HG03064 (cell line): Measurements from ENCODE around the gene KIF11.
"Not testable (repeated sequence)": the region's sequence is repeated elsewhere in the genome, so short reads cannot be mapped to it uniquely, and the experiment has no call there.

ENCODE experiments used
- ATAC-seq: cut with Tn5 transposase; IDR thresholded peaks from one replicate; pipeline ENCODE4 v1.9.1; 2021; ENCODE audit warnings: low read depth; ENCODE audit not compliant: unreplicated experiment

The KIF11 gene

GRCh38 chr10:92590623-92591549 lies 2.0 kb upstream of the KIF11 start:
- ATAC-seq, result peak; percentile 3

- ATAC-seq, result peak; percentile 75
Measured at GRCh38 chr10:92591550-92592022, 1.3 kb upstream of the KIF11 start.

GRCh38 chr10:92593619-92594588 lies 974 bp downstream of the KIF11 start:
- no peak for ATAC-seq

GRCh38 chr10:92595505-92595904 lies 2.6 kb downstream of the KIF11 start:
- ATAC-seq, result no peak

GRCh38 chr10:92598321-92598720 lies 5.4 kb downstream of the KIF11 start:
- no peak for ATAC-seq

GRCh38 chr10:92604841-92605240 lies 11.9 kb downstream of the KIF11 start:
- ATAC-seq, result no peak

GRCh38 chr10:92615515-92615914 lies 22.6 kb downstream of the KIF11 start:
- no peak for ATAC-seq

GRCh38 chr10:92619368-92619767 lies 26.4 kb downstream of the KIF11 start:
- ATAC-seq, result no peak

- ATAC-seq, result no peak
Measured at GRCh38 chr10:92627845-92628480, 35.0 kb downstream of the KIF11 start.

- no peak for ATAC-seq
Measured at GRCh38 chr10:92629945-92630344, 37.0 kb downstream of the KIF11 start.

- ATAC-seq, result no peak
Measured at GRCh38 chr10:92638037-92638436, 45.1 kb downstream of the KIF11 start.

GRCh38 chr10:92640107-92640506 lies 47.2 kb downstream of the KIF11 start:
- ATAC-seq, result no peak

GRCh38 chr10:92641492-92641891 lies 48.6 kb downstream of the KIF11 start:
- no peak for ATAC-seq

- ATAC-seq, result no peak
Measured at GRCh38 chr10:92644921-92645320, 52.0 kb downstream of the KIF11 start.

- ATAC-seq, result not testable (repeated sequence)
Measured at GRCh38 chr10:92650864-92651263, 57.9 kb downstream of the KIF11 start.

- no peak for ATAC-seq
Measured at GRCh38 chr10:92655426-92655825, 62.5 kb downstream of the KIF11 start.

- ATAC-seq, result no peak
Measured at GRCh38 chr10:92656266-92656961, 63.5 kb downstream of the KIF11 start.

GRCh38 chr10:92657024-92657423 lies 64.1 kb downstream of the KIF11 start:
- ATAC-seq, result no peak

- ATAC-seq, result no peak
Measured at GRCh38 chr10:92662848-92663247, 69.9 kb downstream of the KIF11 start.

GRCh38 chr10:92664322-92664721 lies 71.4 kb downstream of the KIF11 start:
- no peak for ATAC-seq
